Skeletal muscle satellite cell (primary cell): Measurements from ENCODE around the gene MTNR1A.
A peak's percentile ranks its signal among the peaks of the same experiment; 100 is the strongest.

Experiments used
- H3K27me3 ChIP-seq: 2 replicates; pipeline ENCODE4 v1.7.0; 2013; ENCODE audit warnings: low read length; ENCODE audit not compliant: control insufficient read depth, insufficient read depth
- H3K36me3 ChIP-seq: 2 replicates; pipeline ENCODE4 v1.7.0; 2013; ENCODE audit warnings: mild to moderate bottlenecking, control low read depth, low read length; ENCODE audit not compliant: insufficient read depth
- H3K4me1 ChIP-seq: 2 replicates; pipeline ENCODE4 v1.7.0; 2013; ENCODE audit warnings: low read length; ENCODE audit not compliant: control insufficient read depth, insufficient read depth
- H3K4me2 ChIP-seq: 2 replicates; pipeline ENCODE4 v1.7.0; 2013; ENCODE audit warnings: mild to moderate bottlenecking, low read length
- H3K4me3 ChIP-seq: 2 replicates; pipeline ENCODE4 v1.7.0; 2013; ENCODE audit warnings: low read length
- H3K9ac ChIP-seq: 2 replicates; pipeline ENCODE4 v1.7.0; 2013; ENCODE audit warnings: mild to moderate bottlenecking, low read depth, low read length, moderate library complexity
- H3K9me3 ChIP-seq: replicated peaks from 2 replicates; pipeline ENCODE4 v1.7.0; 2013; ENCODE audit warnings: mild to moderate bottlenecking, control low read depth, low read length

The MTNR1A gene

GRCh38 chr4:186588503-186588902 is 33.1 kb upstream of the MTNR1A start:
- Histone ChIP-seq H3K36me3 (peaks cover 59% of the 10 kb centered on the region), H3K4me1 (no peaks in the 10 kb centered on the region), H3K4me2 (no peak overlapping the region), H3K27me3 (no peaks in the 10 kb centered on the region), H3K9me3 (no peaks in the 10 kb centered on the region), H3K9ac (no peak overlapping the region), H3K4me3 (no peak overlapping the region)

DNA sequence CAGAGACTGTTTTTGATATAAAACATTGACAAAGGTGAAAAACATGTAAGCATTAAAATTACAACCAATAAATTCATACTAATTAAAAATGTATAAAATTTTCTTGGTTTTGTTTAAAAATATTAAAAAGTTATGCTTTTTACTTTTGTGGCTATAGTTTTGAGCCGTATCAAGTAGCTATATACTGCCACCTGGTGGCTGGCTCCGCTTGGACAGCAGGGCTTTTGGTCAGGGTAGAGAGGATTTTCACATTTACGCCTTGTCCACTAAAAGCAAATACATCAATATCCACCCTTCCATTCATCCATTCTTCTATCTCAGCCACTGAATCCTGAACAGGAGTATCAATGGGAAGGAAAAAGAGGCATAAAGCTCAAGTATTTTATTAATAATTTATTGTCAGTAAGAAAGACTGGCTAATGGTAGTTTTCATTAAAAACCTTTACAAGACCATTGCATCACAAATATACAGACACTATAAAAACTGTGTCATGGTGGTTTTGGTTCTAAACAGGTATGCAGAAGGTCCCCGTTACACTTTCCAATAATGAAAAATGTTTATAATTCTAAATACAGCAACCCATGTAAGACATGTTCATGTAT is 32.1 kb upstream of the MTNR1A start:
- H3K4me3 ChIP-seq: no peak overlapping the region

GRCh38 chr4:186586205-186586604 is 30.8 kb upstream of the MTNR1A start:
- no peaks in the 10 kb centered on the region for H3K9me3 ChIP-seq
- no peaks in the 10 kb centered on the region for H3K4me1 ChIP-seq
- no peaks in the 10 kb centered on the region for H3K27me3 ChIP-seq
- peaks cover 52% of the 10 kb centered on the region for H3K36me3 ChIP-seq
- H3K4me2 ChIP-seq: no peak overlapping the region
- no peak overlapping the region for H3K4me3 ChIP-seq
- H3K9ac ChIP-seq: no peak overlapping the region

More for the DNA sequence above, 32.1 kb upstream of the MTNR1A start:
- no peaks in the 10 kb centered on the region for H3K9me3 ChIP-seq
- no peak overlapping the region for H3K9ac ChIP-seq
- H3K36me3 ChIP-seq: peaks cover 59% of the 10 kb centered on the region
- H3K4me1 ChIP-seq: no peaks in the 10 kb centered on the region
- H3K4me2 ChIP-seq: no peak overlapping the region
- H3K27me3 ChIP-seq: no peaks in the 10 kb centered on the region

- no peak overlapping the region for H3K9ac ChIP-seq
- no peaks in the 10 kb centered on the region for H3K4me1 ChIP-seq
- no peak overlapping the region for H3K4me3 ChIP-seq
- H3K9me3 ChIP-seq: no peaks in the 10 kb centered on the region
- H3K27me3 ChIP-seq: no peaks in the 10 kb centered on the region
- H3K4me2 ChIP-seq: no peak overlapping the region
- H3K36me3 ChIP-seq: peaks cover 52% of the 10 kb centered on the region
These were observed 29.5 kb upstream of the MTNR1A start for GRCh38 chr4:186584912-186585311.

DNA sequence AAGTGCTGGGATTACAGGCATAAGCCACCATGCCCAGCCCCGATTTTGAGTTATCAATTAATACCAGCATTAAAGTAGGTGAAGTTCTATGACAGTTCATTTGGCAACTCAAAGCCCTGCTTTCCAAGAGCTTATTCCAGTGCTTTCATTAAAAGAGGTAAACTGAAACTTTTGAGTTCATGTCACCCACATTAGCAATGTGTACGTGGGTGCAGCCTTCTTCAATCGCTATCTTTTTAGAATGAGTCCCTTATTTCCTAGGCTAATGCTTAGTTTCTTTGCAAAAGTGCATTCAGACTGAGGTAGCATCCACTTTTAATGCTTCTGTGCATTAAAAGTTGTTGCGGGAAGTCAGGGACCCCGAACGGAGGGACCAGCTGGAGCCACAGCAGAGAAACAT is 26.1 kb upstream of the MTNR1A start:
- H3K4me1 ChIP-seq: no peaks in the 10 kb centered on the region

GRCh38 chr4:186580669-186581068 is 25.3 kb upstream of the MTNR1A start:
- H3K9me3 ChIP-seq: no peaks in the 10 kb centered on the region
- H3K36me3 ChIP-seq: peaks cover 21% of the 10 kb centered on the region
- H3K27me3 ChIP-seq: no peaks in the 10 kb centered on the region
- no peaks in the 10 kb centered on the region for H3K4me1 ChIP-seq
- H3K9ac ChIP-seq: no peak overlapping the region
- H3K4me3 ChIP-seq: no peak overlapping the region
- no peak overlapping the region for H3K4me2 ChIP-seq

More for the DNA sequence above, 26.1 kb upstream of the MTNR1A start:
- H3K36me3 ChIP-seq: peaks cover 25% of the 10 kb centered on the region
- H3K9me3 ChIP-seq: no peaks in the 10 kb centered on the region
- H3K27me3 ChIP-seq: no peaks in the 10 kb centered on the region
- H3K9ac ChIP-seq: no peak overlapping the region
- no peak overlapping the region for H3K4me3 ChIP-seq
- no peak overlapping the region for H3K4me2 ChIP-seq

GRCh38 chr4:186570193-186570996 is 15.0 kb upstream of the MTNR1A start:
- no peaks in the 10 kb centered on the region for H3K4me1 ChIP-seq
- no peaks in the 10 kb centered on the region for H3K36me3 ChIP-seq
- peak overlapping the region; percentile 6 for H3K9ac ChIP-seq
- H3K9me3 ChIP-seq: no peaks in the 10 kb centered on the region
- H3K4me3 ChIP-seq: peak overlapping the region; percentile 67
- peak overlapping the region; percentile 76 for H3K4me2 ChIP-seq
- H3K27me3 ChIP-seq: no peaks in the 10 kb centered on the region

DNA sequence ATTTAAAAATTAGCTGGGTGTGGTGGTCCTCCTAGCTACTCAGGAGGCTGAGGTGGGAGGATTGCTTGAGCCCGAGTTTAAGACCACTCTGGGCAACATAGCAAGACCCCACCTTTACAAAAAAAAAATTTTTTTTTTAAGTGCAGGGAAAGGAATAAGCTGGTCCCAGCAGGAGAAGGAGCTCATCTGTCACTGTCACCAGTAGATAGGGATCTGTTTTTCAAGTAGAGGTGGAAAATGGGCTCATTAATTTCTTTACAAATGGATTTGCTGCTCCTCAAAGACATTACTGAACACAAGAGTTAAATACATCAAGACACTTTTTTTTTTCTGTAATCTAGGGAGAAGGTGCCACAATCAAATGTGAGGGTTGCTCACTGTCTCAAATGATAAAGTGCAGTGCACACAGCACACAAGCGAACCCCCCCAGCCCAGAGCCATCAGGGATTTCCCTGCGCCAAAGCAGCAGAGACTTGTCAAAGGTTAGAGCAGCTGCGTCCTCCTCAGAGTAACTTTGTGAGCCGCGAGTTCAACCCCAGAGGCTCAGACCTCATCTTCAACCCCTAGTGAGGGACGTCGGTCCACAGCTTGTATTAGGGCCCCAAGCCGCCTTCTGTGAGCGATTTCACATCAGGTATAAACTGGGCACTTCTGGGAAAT is 14.3 kb upstream of the MTNR1A start:
- H3K9me3 ChIP-seq: no peaks in the 10 kb centered on the region
- H3K36me3 ChIP-seq: no peaks in the 10 kb centered on the region

GRCh38 chr4:186566068-186566467 is 10.7 kb upstream of the MTNR1A start:
- no peak overlapping the region for H3K4me3 ChIP-seq
- H3K9ac ChIP-seq: no peak overlapping the region
- no peaks in the 10 kb centered on the region for H3K27me3 ChIP-seq
- H3K36me3 ChIP-seq: no peaks in the 10 kb centered on the region
- H3K4me2 ChIP-seq: no peak overlapping the region
- no peaks in the 10 kb centered on the region for H3K4me1 ChIP-seq
- no peaks in the 10 kb centered on the region for H3K9me3 ChIP-seq

More for the DNA sequence above, 14.3 kb upstream of the MTNR1A start:
- Histone ChIP-seq H3K4me3 (peak overlapping the region; percentile 67), H3K4me2 (peak overlapping the region; percentile 76), H3K9ac (peak overlapping the region; percentile 6), H3K4me1 (no peaks in the 10 kb centered on the region), H3K27me3 (no peaks in the 10 kb centered on the region)

- Histone ChIP-seq H3K4me1 (no peaks in the 10 kb centered on the region), H3K4me3 (no peak overlapping the region), H3K36me3 (no peaks in the 10 kb centered on the region), H3K9ac (no peak overlapping the region), H3K4me2 (no peak overlapping the region), H3K9me3 (no peaks in the 10 kb centered on the region), H3K27me3 (no peaks in the 10 kb centered on the region)
These were observed 8.4 kb upstream of the MTNR1A start for GRCh38 chr4:186563761-186564160.

DNA sequence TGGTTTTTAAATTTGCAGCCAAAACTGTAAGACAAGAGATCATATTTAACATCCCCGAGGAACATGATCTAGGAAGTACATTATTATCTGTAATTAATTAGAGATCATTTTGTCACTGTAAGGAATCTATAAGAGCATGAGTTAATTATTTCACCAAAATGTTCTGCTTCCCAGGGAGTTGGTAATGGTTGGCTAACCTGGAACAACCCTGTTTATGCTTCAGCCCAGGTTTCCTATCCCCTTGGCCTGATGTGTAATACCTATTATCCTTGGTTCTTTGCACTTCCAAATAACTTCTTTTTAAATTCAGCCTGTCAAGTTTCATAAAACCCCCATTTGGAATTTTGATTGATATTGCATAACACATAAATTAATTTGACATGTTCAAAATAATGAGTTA is 6.4 kb upstream of the MTNR1A start:
- Histone ChIP-seq H3K4me2 (no peak overlapping the region), H3K4me3 (no peak overlapping the region), H3K9me3 (no peaks in the 10 kb centered on the region), H3K36me3 (no peaks in the 10 kb centered on the region), H3K9ac (no peak overlapping the region), H3K4me1 (peaks cover 10% of the 10 kb centered on the region), H3K27me3 (no peaks in the 10 kb centered on the region)
